Aorta (tissue), 5 donors: Measurements from ENCODE around the gene RPS6KA2. TPM values are rescaled to one million over a fixed set of nuclear protein-coding genes. Genes with fewer than 3 reads are reported as not detected.

ENCODE experiments used
- ATAC-seq: fragments of 200-7000 bp; cut with Tn5 transposase; one replicate; pipeline ENCODE4 v1.9.1; 2022; ENCODE audit warnings: moderate library complexity; ENCODE audit not compliant: low FRiP score
- DNase-seq, 2 donors: peaks; one replicate each; pipeline ENCODE4 v3.0.0-alpha.2; 2020
- H3K27ac ChIP-seq, 2 donors: one replicate each; pipeline ENCODE4 v1.5.1; 2013; ENCODE audit warnings: low read length in 2 of 2, mild to moderate bottlenecking in 2 of 2, moderate library complexity in 2 of 2, control low read depth in 1 of 2, inconsistent platforms in 1 of 2, low read depth in 1 of 2
- H3K27me3 ChIP-seq, 2 donors: one replicate each; pipeline ENCODE4 v1.6.1; 2013; ENCODE audit warnings: control low read depth in 1 of 2, low read length in 1 of 2, mild to moderate bottlenecking in 1 of 2, moderate library complexity in 1 of 2; ENCODE audit not compliant: insufficient read depth in 2 of 2, control insufficient read depth in 1 of 2
- H3K36me3 ChIP-seq, 2 donors: one replicate each; pipeline ENCODE4 v1.6.1; 2013; ENCODE audit warnings: control low read depth in 1 of 2, low read length in 1 of 2, mild to moderate bottlenecking in 1 of 2; ENCODE audit not compliant: insufficient read depth in 2 of 2, control insufficient read depth in 1 of 2
- H3K4me1 ChIP-seq, 2 donors: one replicate each; pipeline ENCODE4 v1.6.1; 2013; ENCODE audit warnings: low read length in 2 of 2, control low read depth in 1 of 2, mild to moderate bottlenecking in 1 of 2, moderate library complexity in 1 of 2; ENCODE audit not compliant: insufficient read depth in 2 of 2, control insufficient read depth in 1 of 2
- H3K4me3 ChIP-seq, 2 donors: one replicate each; pipeline ENCODE4 v1.5.1; 2013; ENCODE audit warnings: low read length in 2 of 2, control low read depth in 1 of 2, mild to moderate bottlenecking in 1 of 2
- H3K9me3 ChIP-seq: one replicate; pipeline ENCODE4 v1.6.1; 2013; ENCODE audit warnings: mild to moderate bottlenecking, low read length; ENCODE audit not compliant: control insufficient read depth
- WGBS, 2 donors: extraction: QIAGEN DNeasy Blood & Tissue Kit; methylation state at CpG; one replicate each; pipeline ENCODE4 v1.1.7; 2013; 5-methylcytosine and 5-hydroxymethylcytosine counted together
- intact Hi-C, 2 donors: fragments of 100-400 bp; cut with DNase I; formaldehyde crosslinking; loops; one replicate each; pipeline versions ENCODE4 v1.14.2 to v1.15.0; 2022
- polyA plus RNA-seq, 2 donors: library from polyadenylated mRNA; stranded (reverse); fragments of 200-250 nt; gene quantifications; one replicate each; pipeline ENCODE4 v1.2.3, GENCODE V29; 2013
- total RNA-seq, 2 donors: library from RNA; stranded (reverse); fragmentation: NEBNext Ultra II Directional; extraction: Animal tissue kit (Norgen Biotek cat#: 25700); gene quantifications; one replicate each; pipeline ENCODE4 v1.2.1, GENCODE V29; 2021
- donor health status: healthy with polysubstance abuse.
- donor health status: Bipolar disorder and iron deficiency.
- donor health status: DM: no; HTN: no; CAD: no.
- donor health status: DM: no; HTN: no; CAD: no.
- donor health status: DM: yes; HTN: yes; CAD: no.

The RPS6KA2 gene
- total and polyA plus RNA-seq, 4 donors = 24.5 to 52.7 (median 37.3) TPM

DNA sequence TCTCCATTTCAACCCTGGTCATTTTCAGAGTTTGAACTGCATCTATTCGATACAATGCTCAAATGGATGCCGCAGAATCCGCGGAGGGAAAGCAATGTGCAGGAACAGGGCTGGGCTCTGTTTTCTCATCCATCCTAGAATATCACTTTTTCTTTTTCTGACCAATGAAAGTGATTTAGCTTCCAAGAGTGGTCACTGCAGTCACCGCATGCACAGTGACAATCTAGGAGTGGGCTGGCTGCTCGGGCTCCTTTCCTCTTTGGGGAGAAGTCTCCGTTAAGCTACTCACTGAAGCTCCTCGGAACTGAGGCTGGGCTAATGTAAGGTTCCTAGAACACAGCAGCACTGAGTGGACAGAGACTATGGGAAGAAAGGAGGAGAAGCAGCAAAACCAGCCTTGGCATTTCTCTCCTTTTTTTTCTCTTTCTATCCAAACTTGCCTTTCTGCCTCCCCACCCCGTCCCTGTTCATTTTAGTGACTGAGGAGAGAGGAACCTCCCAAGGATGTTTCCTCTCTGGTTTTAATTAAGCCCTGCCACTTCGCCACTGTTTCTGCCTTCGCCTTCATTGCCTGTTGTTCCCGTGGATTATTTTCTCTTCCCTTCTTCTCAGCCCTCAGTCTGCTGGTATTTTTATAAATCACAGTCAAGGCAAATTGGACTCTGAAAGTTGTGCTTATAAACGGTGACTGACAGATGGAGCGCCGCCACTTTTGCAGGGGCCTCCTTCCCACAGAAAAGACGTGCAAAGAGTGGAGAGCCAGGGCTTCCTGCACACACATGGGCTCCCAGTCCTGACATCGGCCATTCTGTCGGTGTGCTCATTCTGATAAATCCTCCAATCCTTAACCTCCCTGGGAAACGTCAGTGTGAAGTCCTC, 81.7 kb downstream of the RPS6KA2 start:
- Histone ChIP-seq H3K4me3 (no peak overlapping the region), H3K36me3 (no peaks in the 10 kb centered on the region), H3K27ac (no peak overlapping the region), H3K4me1 (no peaks in the 10 kb centered on the region), H3K9me3 (no peaks in the 10 kb centered on the region), H3K27me3 (no peaks in the 10 kb centered on the region)
- DNase-seq (no peak), ATAC-seq (no peak)
- WGBS, 2 donors = 62 to 74% methylated on average over 19 of the region's 19 CpGs
- intact Hi-C loops = no loop called here

- ATAC-seq (no peak), DNase-seq (no peak)
- 97 to 98% methylated on average over 10 of the region's 10 CpGs for WGBS, 2 donors
- no peaks in the 10 kb centered on the region for H3K36me3 ChIP-seq
- no peak overlapping the region for H3K4me3 ChIP-seq
- no peaks in the 10 kb centered on the region for H3K4me1 ChIP-seq
- H3K9me3 ChIP-seq = no peaks in the 10 kb centered on the region
- H3K27ac ChIP-seq = no peak overlapping the region
- H3K27me3 ChIP-seq = no peaks in the 10 kb centered on the region
- intact Hi-C loops = no loop called here
These were observed 82.8 kb downstream of the RPS6KA2 start for GRCh38 chr6:166544296-166544605.

GRCh38 chr6:166543603-166544295, 83.3 kb downstream of the RPS6KA2 start:
- H3K27ac ChIP-seq = no peak overlapping the region
- no peaks in the 10 kb centered on the region for H3K36me3 ChIP-seq
- intact Hi-C loops = no loop called here
- ATAC-seq = no peak
- H3K4me3 ChIP-seq = no peak overlapping the region
- H3K9me3 ChIP-seq = no peaks in the 10 kb centered on the region
- H3K4me1 ChIP-seq = no peaks in the 10 kb centered on the region
- WGBS, 2 donors = 93 to 95% methylated on average over 9 of the region's 9 CpGs
- DNase-seq = no peak
- H3K27me3 ChIP-seq = no peaks in the 10 kb centered on the region

- 67 to 69% methylated on average over 4 of the region's 4 CpGs for WGBS, 2 donors
- Histone ChIP-seq H3K27me3 (no peaks in the 10 kb centered on the region), H3K9me3 (no peaks in the 10 kb centered on the region), H3K36me3 (peaks cover 0 to 2% of the 10 kb centered on the region in 2 donors), H3K4me3 (no peak overlapping the region), H3K27ac (no peak overlapping the region), H3K4me1 (no peaks in the 10 kb centered on the region)
- no peak for DNase-seq
- intact Hi-C loops = no loop called here
- no peak for ATAC-seq
These were observed 84.5 kb downstream of the RPS6KA2 start for GRCh38 chr6:166542580-166542912.

- intact Hi-C loops = no loop called here
- Histone ChIP-seq H3K27me3 (no peaks in the 10 kb centered on the region), H3K9me3 (no peaks in the 10 kb centered on the region), H3K27ac (no peak overlapping the region), H3K4me1 (no peaks in the 10 kb centered on the region), H3K36me3 (peaks cover 0 to 3% of the 10 kb centered on the region in 2 donors), H3K4me3 (no peak overlapping the region)
- DNase-seq (no peak), ATAC-seq (no peak)
- WGBS, 2 donors = 80 to 81% methylated on average over 12 of the region's 12 CpGs
These were observed 85.0 kb downstream of the RPS6KA2 start for GRCh38 chr6:166541876-166542579.

GRCh38 chr6:166541366-166541765, 85.7 kb downstream of the RPS6KA2 start:
- H3K4me3 ChIP-seq = no peak overlapping the region
- H3K27ac ChIP-seq = no peak overlapping the region
- WGBS, 2 donors = 84 to 88% methylated on average over 12 of the region's 12 CpGs
- no peaks in the 10 kb centered on the region for H3K4me1 ChIP-seq
- H3K36me3 ChIP-seq = peaks cover 0 to 3% of the 10 kb centered on the region in 2 donors
- DNase-seq (no peak), ATAC-seq (no peak)
- intact Hi-C loops = no loop called here
- H3K27me3 ChIP-seq = no peaks in the 10 kb centered on the region
- H3K9me3 ChIP-seq = no peaks in the 10 kb centered on the region

- whole genome bisulfite sequencing, 2 donors = 84 to 87% methylated on average over 18 of the region's 18 CpGs
- no peaks in the 10 kb centered on the region for H3K27me3 ChIP-seq
- DNase-seq = no peak
- H3K4me1 ChIP-seq = no peaks in the 10 kb centered on the region
- H3K36me3 ChIP-seq = peaks cover 0 to 3% of the 10 kb centered on the region in 2 donors
- H3K27ac ChIP-seq = no peak overlapping the region
- intact Hi-C loops = no loop called here
- no peaks in the 10 kb centered on the region for H3K9me3 ChIP-seq
- no peak overlapping the region for H3K4me3 ChIP-seq
- peak; percentile 6 for ATAC-seq
These were observed 86.3 kb downstream of the RPS6KA2 start for GRCh38 chr6:166540631-166541331.

GRCh38 chr6:166539543-166539942, 87.5 kb downstream of the RPS6KA2 start:
- 82 to 88% methylated on average over 4 of the region's 4 CpGs for WGBS, 2 donors
- no peak for DNase-seq

More at GRCh38 chr6:166539543-166539942, 87.5 kb downstream of the RPS6KA2 start:
- H3K4me1 ChIP-seq = no peaks in the 10 kb centered on the region
- H3K4me3 ChIP-seq = no peak overlapping the region
- no peak overlapping the region for H3K27ac ChIP-seq
- H3K36me3 ChIP-seq = peaks cover 0 to 3% of the 10 kb centered on the region in 2 donors
- no peaks in the 10 kb centered on the region for H3K27me3 ChIP-seq
- ATAC-seq = no peak
- intact Hi-C loops = no loop called here
- no peaks in the 10 kb centered on the region for H3K9me3 ChIP-seq
